Neutrophil (primary cell): ENCODE measurements around the gene MS4A15.

ENCODE experiments used
- H3K27ac ChIP-seq: fragments of 200-600 bp; sonication (generic); 2 replicates; pipeline ENCODE4 v1.5.1; 2016; ENCODE audit warnings: mild to moderate bottlenecking, moderate library complexity
- H3K27me3 ChIP-seq: fragments of 200-600 bp; sonication (generic); 2 replicates; pipeline ENCODE4 v1.6.0; 2016; ENCODE audit warnings: mild to moderate bottlenecking
- H3K36me3 ChIP-seq: fragments of 200-600 bp; sonication (generic); 2 replicates; pipeline ENCODE4 v1.5.1; 2017
- H3K4me1 ChIP-seq, 2 experiments: fragments of 200-600 bp in 1 of 2; sonication (generic) in 1 of 2; 1 replicate in 1 of 2; 2 replicates in 1 of 2; pipeline versions ENCODE4 v1.5.1 to v1.6.1; 2013 to 2016; ENCODE audit warnings: low read depth in 1 of 2, low read length in 1 of 2, mild to moderate bottlenecking in 1 of 2, moderate library complexity in 1 of 2; ENCODE audit not compliant: control insufficient read depth in 1 of 2, insufficient read depth in 1 of 2
- H3K4me3 ChIP-seq, 2 experiments: fragments of 200-600 bp in 1 of 2; sonication (generic) in 1 of 2; 1 replicate in 1 of 2; 2 replicates in 1 of 2; pipeline ENCODE4 v1.5.1; 2013 to 2016; ENCODE audit warnings: low read depth in 1 of 2, low read length in 1 of 2, mild to moderate bottlenecking in 1 of 2, moderate library complexity in 1 of 2
- H3K9me3 ChIP-seq: fragments of 200-600 bp; sonication (generic); 2 replicates; pipeline ENCODE4 v1.5.1; 2016
- CTCF ChIP-seq: fragments of 200-600 bp; sonication (generic); IDR thresholded peaks from 2 replicates; pipeline ENCODE4 v1.5.1; 2016; ENCODE audit warnings: antibody characterized with exemption

Gene MS4A15

GRCh38 chr11:60788401-60789125 is 31.9 kb downstream of the MS4A15 start:
- Histone ChIP-seq H3K4me3 (no peak overlapping the region), H3K27me3 (no peaks in the 10 kb centered on the region), H3K4me1 (no peaks in the 10 kb centered on the region), H3K27ac (no peak overlapping the region), H3K36me3 (no peaks in the 10 kb centered on the region), H3K9me3 (no peaks in the 10 kb centered on the region)
- TF ChIP-seq CTCF, result no peak

GRCh38 chr11:60790726-60791125 is 34.1 kb downstream of the MS4A15 start:
- Histone ChIP-seq H3K27ac (no peak overlapping the region), H3K27me3 (no peaks in the 10 kb centered on the region), H3K4me3 (no peak overlapping the region), H3K36me3 (no peaks in the 10 kb centered on the region), H3K4me1 (no peaks in the 10 kb centered on the region), H3K9me3 (no peaks in the 10 kb centered on the region)
- TF ChIP-seq CTCF, result no peak

- H3K4me3 ChIP-seq, result no peak overlapping the region
- no peaks in the 10 kb centered on the region for H3K9me3 ChIP-seq
- H3K27ac ChIP-seq, result no peak overlapping the region
- no peaks in the 10 kb centered on the region for H3K27me3 ChIP-seq
- H3K4me1 ChIP-seq, result no peaks in the 10 kb centered on the region
- no peak for TF ChIP-seq CTCF
- H3K36me3 ChIP-seq, result no peaks in the 10 kb centered on the region
These were observed 34.7 kb downstream of the MS4A15 start for GRCh38 chr11:60791153-60791933.

GRCh38 chr11:60792521-60792920 is 35.9 kb downstream of the MS4A15 start:
- Histone ChIP-seq H3K27me3 (no peaks in the 10 kb centered on the region), H3K27ac (no peak overlapping the region), H3K9me3 (no peaks in the 10 kb centered on the region), H3K4me1 (no peaks in the 10 kb centered on the region), H3K4me3 (no peak overlapping the region), H3K36me3 (no peaks in the 10 kb centered on the region)
- no peak for TF ChIP-seq CTCF

GRCh38 chr11:60795291-60795690 is 38.6 kb downstream of the MS4A15 start:
- H3K27ac ChIP-seq, result no peak overlapping the region
- no peaks in the 10 kb centered on the region for H3K4me1 ChIP-seq
- no peak for TF ChIP-seq CTCF
- no peaks in the 10 kb centered on the region for H3K9me3 ChIP-seq
- no peak overlapping the region for H3K4me3 ChIP-seq
- H3K36me3 ChIP-seq, result no peaks in the 10 kb centered on the region
- H3K27me3 ChIP-seq, result peaks cover 5% of the 10 kb centered on the region
